PC-3 (cell line): ENCODE measurements around the gene RETREG1. TPM values are rescaled to one million over a fixed set of nuclear protein-coding genes. Genes with fewer than 3 reads are reported as not detected.

Experiments
- ATAC-seq: fragments of 200-7000 bp; cut with Tn5 transposase; 2 replicates; pipeline ENCODE4 v1.9.1; 2020; ENCODE audit warnings: mild to moderate bottlenecking, moderate library complexity
- BruUV-seq: library from RNA; stranded (reverse); fragments of 400-500 nt; replicated peaks from 2 replicates; lab custom pipeline; 2021; lab: Mats Ljungman, UMichigan
- CTCF ChIA-PET: fragments of 300-600 bp; sonication (Branson Sonifier 250); formaldehyde crosslinking; loops from one replicate; lab custom pipeline; 2022; ENCODE audit warnings: antibody characterized with exemption; lab: Charles Lee
- POLR2A ChIA-PET: fragments of 300-600 bp; sonication (Branson Sonifier 250); formaldehyde crosslinking; loops from one replicate; lab custom pipeline; 2022; ENCODE audit warnings: antibody characterized with exemption; ENCODE audit not compliant: unreplicated experiment; lab: Charles Lee
- DNase-seq: peaks from one replicate; pipeline ENCODE4 v3.0.0-alpha.2; 2015
- H2AFZ ChIP-seq: fragments of 300-600 bp; sonication (generic); 2 replicates; pipeline ENCODE4 v1.6.0; 2016; ENCODE audit warnings: antibody characterized with exemption, low read length
- H3F3A ChIP-seq: fragments of 300-600 bp; sonication (generic); one replicate; pipeline ENCODE4 v1.6.0; 2017; ENCODE audit warnings: antibody characterized with exemption, low read length, control low read depth, mild to moderate bottlenecking; ENCODE audit not compliant: unreplicated experiment
- H3K27ac ChIP-seq: fragments of 300-600 bp; sonication (generic); 2 replicates; pipeline ENCODE4 v1.5.1; 2016; ENCODE audit warnings: mild to moderate bottlenecking, low read length
- H3K27me3 ChIP-seq: fragments of 300-600 bp; sonication (generic); 2 replicates; pipeline ENCODE4 v1.6.1; 2016; ENCODE audit warnings: low read length, mixed read lengths
- H3K36me3 ChIP-seq: fragments of 300-600 bp; sonication (generic); 2 replicates; pipeline ENCODE4 v1.6.1; 2016; ENCODE audit warnings: low read depth, mixed run types, low read length, mixed read lengths
- H3K4me1 ChIP-seq: fragments of 300-600 bp; sonication (generic); 2 replicates; pipeline ENCODE4 v1.5.1; 2016; ENCODE audit warnings: low read length; ENCODE audit not compliant: insufficient read depth
- H3K4me2 ChIP-seq: fragments of 300-600 bp; sonication (generic); 2 replicates; pipeline ENCODE4 v1.6.0; 2016; ENCODE audit warnings: low read length
- H3K4me3 ChIP-seq: fragments of 300-600 bp; sonication (generic); 2 replicates; pipeline ENCODE4 v1.5.1; 2016; ENCODE audit warnings: mild to moderate bottlenecking, low read length, mixed read lengths
- H3K79me2 ChIP-seq: fragments of 300-600 bp; sonication (generic); 2 replicates; pipeline ENCODE4 v1.6.1; 2017; ENCODE audit warnings: low read length, mixed read lengths
- H3K9ac ChIP-seq: fragments of 300-600 bp; sonication (generic); 2 replicates; pipeline ENCODE4 v1.6.0; 2016; ENCODE audit warnings: mild to moderate bottlenecking, low read length
- H3K9me2 ChIP-seq: fragments of 300-600 bp; sonication (generic); replicated peaks from 2 replicates; pipeline ENCODE4 v1.6.1; 2016; ENCODE audit warnings: mixed run types, low read length, mixed read lengths
- H3K9me3 ChIP-seq: fragments of 300-600 bp; sonication (generic); 2 replicates; pipeline ENCODE4 v1.6.1; 2016; ENCODE audit warnings: low read length, mixed read lengths
- H4K20me1 ChIP-seq: fragments of 300-600 bp; sonication (generic); 2 replicates; pipeline ENCODE4 v1.6.1; 2016; ENCODE audit warnings: low read length, mixed read lengths
- CTCF ChIP-seq: fragments of 300-600 bp; sonication (generic); conservative IDR thresholded peaks from 2 replicates; pipeline ENCODE4 v1.5.1; 2017; ENCODE audit warnings: antibody characterized with exemption, low read depth, mild to moderate bottlenecking, low read length
- EZH2 ChIP-seq: fragments of 300-600 bp; sonication (generic); IDR thresholded peaks from one replicate; pipeline ENCODE4 v1.6.1; 2017; ENCODE audit warnings: antibody characterized with exemption, mild to moderate bottlenecking, low read length; ENCODE audit not compliant: unreplicated experiment
- EZH2phosphoT487 ChIP-seq: fragments of 300-600 bp; sonication (generic); IDR thresholded peaks from 2 replicates; pipeline ENCODE4 v1.6.1; 2018; ENCODE audit warnings: mild to moderate bottlenecking, antibody characterized with exemption, low read length, borderline replicate concordance
- intact Hi-C: fragments of 100-400 bp; cut with micrococcal nuclease; formaldehyde crosslinking; loops from 2 replicates; pipeline ENCODE4 v1.9.0; 2023
- total RNA-seq: library from RNA; depleted of rRNA; stranded (reverse); fragments of >200 nt; gene quantifications from 2 replicates; pipeline ENCODE4 v1.2.3, GENCODE V29; 2014

Gene RETREG1
- total RNA-seq, 1 experiment from 2014 or later = 1.7 TPM

DNA sequence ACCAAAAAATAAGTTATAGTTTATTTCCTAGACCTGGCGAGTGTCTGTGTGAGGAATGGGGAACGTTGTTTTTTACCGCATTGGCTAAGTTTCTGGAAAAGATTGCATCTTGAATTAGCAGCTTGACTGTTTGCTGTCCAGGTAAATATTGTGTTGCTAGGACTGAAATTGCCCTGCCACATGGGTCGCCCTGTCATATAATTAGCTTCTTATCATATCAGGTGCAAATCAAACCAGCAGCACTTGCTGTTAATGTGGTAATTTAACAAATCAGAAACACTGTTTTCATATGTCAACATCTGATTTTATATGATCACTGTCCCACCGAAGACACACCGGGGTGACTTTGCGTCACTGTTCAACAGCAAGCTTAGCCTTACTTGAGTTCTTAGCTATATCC, 87.5 kb downstream of the RETREG1 start:
- H3K27ac ChIP-seq = no peak overlapping the region
- H3K9me2 ChIP-seq = no peaks in the 10 kb centered on the region
- no peak for DNase-seq
- CTCF ChIA-PET = no interaction called here
- no peak overlapping the region for H3K9ac ChIP-seq
- H3K27me3 ChIP-seq = no peaks in the 10 kb centered on the region
- no peak for ATAC-seq
- no peak overlapping the region for H2AFZ ChIP-seq
- H3K4me3 ChIP-seq = no peak overlapping the region
- intact Hi-C loops = no loop called here
- no peaks in the 10 kb centered on the region for H3F3A ChIP-seq
- H4K20me1 ChIP-seq = no peaks in the 10 kb centered on the region
- no peak for TF ChIP-seq CTCF
- no peak for TF ChIP-seq EZH2
- TF ChIP-seq EZH2phosphoT487 = no peak
- no peaks in the 10 kb centered on the region for H3K79me2 ChIP-seq
- POLR2A ChIA-PET = no interaction called here
- no peaks in the 10 kb centered on the region for H3K36me3 ChIP-seq
- H3K4me2 ChIP-seq = no peak overlapping the region
- H3K4me1 ChIP-seq = peaks cover 5% of the 10 kb centered on the region; the same call in 1 of the 2 replicates
- H3K9me3 ChIP-seq = no peaks in the 10 kb centered on the region
- BruUV-seq = no TSS peak

- no peak overlapping the region for H3K9ac ChIP-seq
- TF ChIP-seq EZH2 = no peak
- no peak for TF ChIP-seq CTCF
- no peak for TF ChIP-seq EZH2phosphoT487
- H3F3A ChIP-seq = no peaks in the 10 kb centered on the region
- no TSS peak for BruUV-seq
- peaks cover 5% of the 10 kb centered on the region; the same call in 1 of the 2 replicates for H3K4me1 ChIP-seq
- H3K36me3 ChIP-seq = no peaks in the 10 kb centered on the region
- H3K9me2 ChIP-seq = no peaks in the 10 kb centered on the region
- no peak overlapping the region for H2AFZ ChIP-seq
- H3K79me2 ChIP-seq = no peaks in the 10 kb centered on the region
- CTCF ChIA-PET = no interaction called here
- peak; percentile 35 for ATAC-seq
- DNase-seq = peak; percentile 51
- H3K9me3 ChIP-seq = no peaks in the 10 kb centered on the region
- H3K4me3 ChIP-seq = no peak overlapping the region
- H4K20me1 ChIP-seq = no peaks in the 10 kb centered on the region
- peaks cover 3% of the 10 kb centered on the region; the same call in 1 of the 2 replicates for H3K27me3 ChIP-seq
- POLR2A ChIA-PET = no interaction called here
- no peak overlapping the region for H3K27ac ChIP-seq
- intact Hi-C loops = no loop called here
- no peak overlapping the region for H3K4me2 ChIP-seq
Measured at GRCh38 chr5:16528382-16529110, 88.3 kb downstream of the RETREG1 start.

GRCh38 chr5:16525651-16526050, 91.1 kb downstream of the RETREG1 start:
- peaks cover 21% of the 10 kb centered on the region for H3K27me3 ChIP-seq
- H3K36me3 ChIP-seq = no peaks in the 10 kb centered on the region
- no TSS peak for BruUV-seq
- H3K27ac ChIP-seq = no peak overlapping the region
- no peaks in the 10 kb centered on the region for H3K9me2 ChIP-seq
- no peak overlapping the region for H2AFZ ChIP-seq
- TF ChIP-seq EZH2 (no peak), CTCF (no peak), EZH2phosphoT487 (no peak)
- H3K4me3 ChIP-seq = no peak overlapping the region
- H3K9me3 ChIP-seq = no peaks in the 10 kb centered on the region
- no peaks in the 10 kb centered on the region for H3K79me2 ChIP-seq
- H3K4me2 ChIP-seq = no peak overlapping the region
- DNase-seq (no peak), ATAC-seq (no peak)
- H4K20me1 ChIP-seq = no peaks in the 10 kb centered on the region
- POLR2A ChIA-PET = no interaction called here
- no peaks in the 10 kb centered on the region for H3F3A ChIP-seq
- CTCF ChIA-PET = no interaction called here
- peaks cover 1% of the 10 kb centered on the region; the same call in 1 of the 2 replicates for H3K4me1 ChIP-seq
- no peak overlapping the region for H3K9ac ChIP-seq
- intact Hi-C loops = no loop called here
